ENCODE measurements around the gene LZTS3. TPM values are rescaled to one million over a fixed set of nuclear protein-coding genes. Genes with fewer than 3 reads are reported as not detected.
"Not testable (repeated sequence)": the region's sequence is repeated elsewhere in the genome, so short reads cannot be mapped to it uniquely, and the experiment has no call there.

The LZTS3 gene
- total RNA-seq = 3.2 and 4.1 TPM in 2 replicates

GRCh38 chr20:3172933-3173609 lies at the start of gene LZTS3:
Gene LZTS3, minus strand, starts transcription at chr20:3173549. Its CDS starts 6,386 bp downstream, at chr20:3167163.
- no peak for DNase-seq (ENCODE audit: low read depth, low spot score)

- no peak for DNase-seq (ENCODE audit: low read depth, low spot score)
Observed at GRCh38 chr20:3221398-3222226, 48.3 kb upstream of the LZTS3 start.

- no peak for DNase-seq (ENCODE audit: low read depth, low spot score)
Observed at GRCh38 chr20:3218307-3218988, 45.1 kb upstream of the LZTS3 start.

GRCh38 chr20:3215359-3215917 lies 42.1 kb upstream of the LZTS3 start:
- not testable (repeated sequence) for DNase-seq (ENCODE audit: low read depth, low spot score)

GRCh38 chr20:3213226-3213625 lies 39.9 kb upstream of the LZTS3 start:
- no peak for DNase-seq (ENCODE audit: low read depth, low spot score)

- no peak for DNase-seq (ENCODE audit: low read depth, low spot score)
Observed at GRCh38 chr20:3210346-3210745, 37.0 kb upstream of the LZTS3 start.

- no peak for DNase-seq (ENCODE audit: low read depth, low spot score)
Observed at GRCh38 chr20:3209946-3210317, 36.6 kb upstream of the LZTS3 start.

GRCh38 chr20:3209257-3209945 lies 36.1 kb upstream of the LZTS3 start, which contains the start of gene ITPA:
Gene ITPA, plus strand, starts transcription at chr20:3209498. Its CDS starts 54 bp downstream, at chr20:3209552.
- no peak for DNase-seq (ENCODE audit: low read depth, low spot score)

- no peak for DNase-seq (ENCODE audit: low read depth, low spot score)
Observed at GRCh38 chr20:3208786-3209256, 35.5 kb upstream of the LZTS3 start.

GRCh38 chr20:3204124-3204794 lies 30.9 kb upstream of the LZTS3 start, which contains the start of gene DDRGK1:
Gene DDRGK1, minus strand, starts transcription at chr20:3204682. Its CDS starts 55 bp downstream, at chr20:3204627.
- DNase-seq (ENCODE audit: low read depth, low spot score) = no peak

- no peak for DNase-seq (ENCODE audit: low read depth, low spot score)
Observed at GRCh38 chr20:3203315-3204123, 30.2 kb upstream of the LZTS3 start.

GRCh38 chr20:3202965-3203314 lies 29.6 kb upstream of the LZTS3 start:
- DNase-seq (ENCODE audit: low read depth, low spot score) = no peak

- no peak for DNase-seq (ENCODE audit: low read depth, low spot score)
Observed at GRCh38 chr20:3199976-3200755, 26.8 kb upstream of the LZTS3 start.

- no peak for DNase-seq (ENCODE audit: low read depth, low spot score)
Observed at GRCh38 chr20:3199206-3199605, 25.9 kb upstream of the LZTS3 start.

- DNase-seq (ENCODE audit: low read depth, low spot score) = no peak
Observed at GRCh38 chr20:3195590-3196237, 22.4 kb upstream of the LZTS3 start.

- no peak for DNase-seq (ENCODE audit: low read depth, low spot score)
Observed at GRCh38 chr20:3194617-3195280, 21.4 kb upstream of the LZTS3 start.

- no peak for DNase-seq (ENCODE audit: low read depth, low spot score)
Observed at GRCh38 chr20:3193806-3194616, 20.7 kb upstream of the LZTS3 start.
